ENCODE measurements around the gene CIDEC.

GRCh38 chr3:9903904-9904303, 23.9 kb upstream of the CIDEC start:
- TF ChIP-seq POLR2AphosphoS5 (IDR thresholded peaks at IDR 0.05) = no peak
- TF ChIP-seq CTCF (IDR thresholded peaks at IDR 0.05; ENCODE audit: poor library complexity, severe bottlenecking) = no peak
- no peak for TF ChIP-seq EZH2 (IDR thresholded peaks at IDR 0.05; ENCODE audit: borderline replicate concordance, insufficient read depth, low read length, poor library complexity, severe bottlenecking)
- no peak for TF ChIP-seq TAF1 (IDR thresholded peaks at IDR 0.05; ENCODE audit: low read depth)
- no peak for TF ChIP-seq MXI1 (conservative IDR thresholded peaks at IDR 0.05; ENCODE audit: poor library complexity, severe bottlenecking)
- TF ChIP-seq EP300 (conservative IDR thresholded peaks at IDR 0.05; ENCODE audit: poor library complexity, severe bottlenecking) = no peak
- TF ChIP-seq SMC3 (conservative IDR thresholded peaks at IDR 0.05; ENCODE audit: poor library complexity) = no peak
- no peak for TF ChIP-seq RAD21 (conservative IDR thresholded peaks at IDR 0.05)
- TF ChIP-seq, protein P1, sequence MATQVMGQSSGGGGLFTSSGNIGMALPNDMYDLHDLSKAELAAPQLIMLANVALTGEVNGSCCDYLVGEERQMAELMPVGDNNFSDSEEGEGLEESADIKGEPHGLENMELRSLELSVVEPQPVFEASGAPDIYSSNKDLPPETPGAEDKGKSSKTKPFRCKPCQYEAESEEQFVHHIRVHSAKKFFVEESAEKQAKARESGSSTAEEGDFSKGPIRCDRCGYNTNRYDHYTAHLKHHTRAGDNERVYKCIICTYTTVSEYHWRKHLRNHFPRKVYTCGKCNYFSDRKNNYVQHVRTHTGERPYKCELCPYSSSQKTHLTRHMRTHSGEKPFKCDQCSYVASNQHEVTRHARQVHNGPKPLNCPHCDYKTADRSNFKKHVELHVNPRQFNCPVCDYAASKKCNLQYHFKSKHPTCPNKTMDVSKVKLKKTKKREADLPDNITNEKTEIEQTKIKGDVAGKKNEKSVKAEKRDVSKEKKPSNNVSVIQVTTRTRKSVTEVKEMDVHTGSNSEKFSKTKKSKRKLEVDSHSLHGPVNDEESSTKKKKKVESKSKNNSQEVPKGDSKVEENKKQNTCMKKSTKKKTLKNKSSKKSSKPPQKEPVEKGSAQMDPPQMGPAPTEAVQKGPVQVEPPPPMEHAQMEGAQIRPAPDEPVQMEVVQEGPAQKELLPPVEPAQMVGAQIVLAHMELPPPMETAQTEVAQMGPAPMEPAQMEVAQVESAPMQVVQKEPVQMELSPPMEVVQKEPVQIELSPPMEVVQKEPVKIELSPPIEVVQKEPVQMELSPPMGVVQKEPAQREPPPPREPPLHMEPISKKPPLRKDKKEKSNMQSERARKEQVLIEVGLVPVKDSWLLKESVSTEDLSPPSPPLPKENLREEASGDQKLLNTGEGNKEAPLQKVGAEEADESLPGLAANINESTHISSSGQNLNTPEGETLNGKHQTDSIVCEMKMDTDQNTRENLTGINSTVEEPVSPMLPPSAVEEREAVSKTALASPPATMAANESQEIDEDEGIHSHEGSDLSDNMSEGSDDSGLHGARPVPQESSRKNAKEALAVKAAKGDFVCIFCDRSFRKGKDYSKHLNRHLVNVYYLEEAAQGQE (IDR thresholded peaks at IDR 0.05; ENCODE audit: borderline replicate concordance) = no peak
